Tibial nerve (tissue), 3 donors: ENCODE measurements around the gene CNIH3.

ENCODE experiments used
- POLR2A ChIP-seq, 2 donors: fragments of 450-650 bp; IDR thresholded peaks; one replicate each; pipeline ENCODE4 v1.6.1; 2017; ENCODE audit warnings: antibody characterized with exemption in 2 of 2, mild to moderate bottlenecking in 2 of 2, moderate library complexity in 2 of 2
- TF ChIP-seq, protein P1 (sequence below), 5 experiments: fragments of 200-600 bp in 3 of 5; fragments of 450-650 bp in 2 of 5; sonication (generic) in 3 of 5; IDR thresholded peaks; one replicate each; pipeline ENCODE4 v1.5.1; 2016 to 2019; ENCODE audit warnings: antibody characterized with exemption in 5 of 5, mild to moderate bottlenecking in 3 of 5, moderate library complexity in 2 of 5

DNA sequence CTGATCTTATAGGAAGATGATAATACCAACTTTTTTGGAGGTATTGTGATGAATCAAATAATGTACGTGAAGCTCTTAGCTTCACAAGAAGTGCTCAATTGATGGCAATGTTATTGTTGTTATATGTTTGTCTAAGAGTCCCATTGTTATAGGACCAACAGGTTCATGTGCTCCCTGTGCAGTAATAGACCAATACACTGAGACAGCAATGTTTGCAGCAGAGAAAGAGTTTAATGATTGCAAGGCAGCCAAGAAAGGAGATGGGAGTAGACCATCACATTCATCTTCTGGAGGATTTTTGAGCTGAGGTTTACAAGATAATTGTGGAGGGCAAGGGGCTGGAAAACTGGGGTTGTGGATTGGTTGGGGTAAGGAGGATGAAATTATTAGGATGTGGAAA, 143.0 kb downstream of the CNIH3 start:
- no peak for TF ChIP-seq POLR2A (IDR thresholded peaks at IDR 0.05)
- TF ChIP-seq, protein P1, sequence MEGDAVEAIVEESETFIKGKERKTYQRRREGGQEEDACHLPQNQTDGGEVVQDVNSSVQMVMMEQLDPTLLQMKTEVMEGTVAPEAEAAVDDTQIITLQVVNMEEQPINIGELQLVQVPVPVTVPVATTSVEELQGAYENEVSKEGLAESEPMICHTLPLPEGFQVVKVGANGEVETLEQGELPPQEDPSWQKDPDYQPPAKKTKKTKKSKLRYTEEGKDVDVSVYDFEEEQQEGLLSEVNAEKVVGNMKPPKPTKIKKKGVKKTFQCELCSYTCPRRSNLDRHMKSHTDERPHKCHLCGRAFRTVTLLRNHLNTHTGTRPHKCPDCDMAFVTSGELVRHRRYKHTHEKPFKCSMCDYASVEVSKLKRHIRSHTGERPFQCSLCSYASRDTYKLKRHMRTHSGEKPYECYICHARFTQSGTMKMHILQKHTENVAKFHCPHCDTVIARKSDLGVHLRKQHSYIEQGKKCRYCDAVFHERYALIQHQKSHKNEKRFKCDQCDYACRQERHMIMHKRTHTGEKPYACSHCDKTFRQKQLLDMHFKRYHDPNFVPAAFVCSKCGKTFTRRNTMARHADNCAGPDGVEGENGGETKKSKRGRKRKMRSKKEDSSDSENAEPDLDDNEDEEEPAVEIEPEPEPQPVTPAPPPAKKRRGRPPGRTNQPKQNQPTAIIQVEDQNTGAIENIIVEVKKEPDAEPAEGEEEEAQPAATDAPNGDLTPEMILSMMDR (IDR thresholded peaks at IDR 0.05) = no peak
